ENCODE results near the gene NINL. TPM values are rescaled to one million over a fixed set of nuclear protein-coding genes. Genes with fewer than 3 reads are reported as not detected.
"Not testable (repeated sequence)": the region's sequence is repeated elsewhere in the genome, so short reads cannot be mapped to it uniquely, and the experiment has no call there.

NINL gene
- total and polyA plus RNA-seq, 2 of the 4 experiments (the other 2 are of a cell fraction) = 3.0 to 10.4 TPM

DNA sequence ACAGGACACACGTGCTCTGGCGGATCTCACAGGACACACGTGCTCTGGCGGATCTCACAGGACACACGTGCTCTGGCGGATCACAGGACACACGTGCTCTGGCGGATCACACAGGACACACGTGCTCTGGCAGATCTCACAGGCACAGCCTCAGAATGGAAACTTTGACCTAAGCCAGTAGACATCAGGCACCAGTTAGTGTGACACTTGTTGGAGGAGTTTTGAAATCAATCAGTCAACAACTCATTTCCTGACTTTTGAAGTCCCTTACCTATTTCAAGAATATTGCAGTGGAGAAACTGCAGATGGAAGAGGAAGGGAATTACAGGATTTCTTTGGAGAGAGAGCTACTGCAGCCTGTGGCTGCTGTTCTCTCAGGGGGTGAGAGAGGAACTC is 17.6 kb upstream of the NINL start:
- CTCF ChIA-PET; H3K18ac ChIP-seq (ENCODE audit: low read depth, low read length); H4K20me1 ChIP-seq (ENCODE audit: insufficient read depth, low read length): not testable (repeated sequence)

GRCh38 chr20:25602191-25602913 is 17.0 kb upstream of the NINL start:
- H3K4me1 ChIP-seq (ENCODE audit: control insufficient read depth, insufficient read depth, low read length); H3K27ac ChIP-seq (ENCODE audit: insufficient read depth, low read length); H4K8ac ChIP-seq (ENCODE audit: low read depth in 2 of 2, low read length in 2 of 2); H2AK9ac ChIP-seq (replicated peaks; ENCODE audit: low read depth, low read length, poor library complexity); H3K36me3 ChIP-seq (ENCODE audit: control insufficient read depth, insufficient read depth, low read length); H3K79me1 ChIP-seq (ENCODE audit: low read depth in 1 of 2, low read length in 2 of 2); H3K4me2 ChIP-seq (ENCODE audit: low read depth, low read length); CTCF ChIA-PET; H2BK120ac ChIP-seq (ENCODE audit: low read depth, low read length); H3K18ac ChIP-seq (ENCODE audit: low read depth, low read length); H4K5ac ChIP-seq (ENCODE audit: low read depth, low read length); H3K23ac ChIP-seq (ENCODE audit: low read depth, low read length); H2AK5ac ChIP-seq (ENCODE audit: low read depth, low read length); H3K14ac ChIP-seq (replicated peaks; ENCODE audit: low read depth, low read length); H2BK15ac ChIP-seq (ENCODE audit: low read depth, low read length); H3K9me3 ChIP-seq (ENCODE audit: control insufficient read depth, insufficient read depth, low read length); dilution Hi-C loops (cut with HindIII; ENCODE audit: low sequenced_read_pairs, unreplicated experiment); POLR2A ChIA-PET (ENCODE audit: unreplicated experiment); in situ Hi-C loops (cut with MboI; ENCODE audit: low sequenced_read_pairs); H3K4me3 ChIP-seq (ENCODE audit: insufficient read depth, low read depth, low read length); H2AFZ ChIP-seq (replicated peaks; ENCODE audit: low read length, poor library complexity); BruUV-seq (replicated peaks); ATAC-seq (ENCODE audit: low read depth); intact Hi-C loops (cut with micrococcal nuclease); H3K4ac ChIP-seq (ENCODE audit: low read depth, low read length); H3K27me3 ChIP-seq (ENCODE audit: control insufficient read depth, insufficient read depth, low read length); H4K91ac ChIP-seq (ENCODE audit: insufficient read depth, low read depth, low read length); H3K9ac ChIP-seq (ENCODE audit: low read depth, low read length); H3K9me1 ChIP-seq (ENCODE audit: insufficient read depth, low read length); H2BK20ac ChIP-seq (ENCODE audit: low read depth, low read length); H2BK5ac ChIP-seq (ENCODE audit: low read depth, low read length, poor library complexity, severe bottlenecking); DNase-seq; H4K20me1 ChIP-seq (ENCODE audit: insufficient read depth, low read length); H3K56ac ChIP-seq (ENCODE audit: extremely low read depth, insufficient read depth, low read length): not testable (repeated sequence)
- 100% methylated on average over 2 of the region's 39 CpGs; no CpG with 5 or more reads in 1 of the 2 experiments for WGBS, 2 experiments (ENCODE audit: extremely low coverage in 2 of 2, insufficient read length in 1 of 2)

More for the DNA sequence above, 17.6 kb upstream of the NINL start:
- H3K79me1 ChIP-seq (ENCODE audit: low read depth in 1 of 2, low read length in 2 of 2); H3K27ac ChIP-seq (ENCODE audit: insufficient read depth, low read length); H3K27me3 ChIP-seq (ENCODE audit: control insufficient read depth, insufficient read depth, low read length); H3K9me3 ChIP-seq (ENCODE audit: control insufficient read depth, insufficient read depth, low read length); H3K9me1 ChIP-seq (ENCODE audit: insufficient read depth, low read length); DNase-seq; H3K14ac ChIP-seq (replicated peaks; ENCODE audit: low read depth, low read length); H4K5ac ChIP-seq (ENCODE audit: low read depth, low read length); H2BK20ac ChIP-seq (ENCODE audit: low read depth, low read length); H2BK5ac ChIP-seq (ENCODE audit: low read depth, low read length, poor library complexity, severe bottlenecking); H2BK120ac ChIP-seq (ENCODE audit: low read depth, low read length); H3K36me3 ChIP-seq (ENCODE audit: control insufficient read depth, insufficient read depth, low read length); H2AK5ac ChIP-seq (ENCODE audit: low read depth, low read length); H3K4me2 ChIP-seq (ENCODE audit: low read depth, low read length); H4K91ac ChIP-seq (ENCODE audit: insufficient read depth, low read depth, low read length); in situ Hi-C loops (cut with MboI; ENCODE audit: low sequenced_read_pairs); intact Hi-C loops (cut with micrococcal nuclease); H2BK15ac ChIP-seq (ENCODE audit: low read depth, low read length); H3K56ac ChIP-seq (ENCODE audit: extremely low read depth, insufficient read depth, low read length); H3K4me1 ChIP-seq (ENCODE audit: control insufficient read depth, insufficient read depth, low read length); dilution Hi-C loops (cut with HindIII; ENCODE audit: low sequenced_read_pairs, unreplicated experiment); H2AFZ ChIP-seq (replicated peaks; ENCODE audit: low read length, poor library complexity); H4K8ac ChIP-seq (ENCODE audit: low read depth in 2 of 2, low read length in 2 of 2); H3K9ac ChIP-seq (ENCODE audit: low read depth, low read length); H3K23ac ChIP-seq (ENCODE audit: low read depth, low read length); POLR2A ChIA-PET (ENCODE audit: unreplicated experiment); ATAC-seq (ENCODE audit: low read depth); BruUV-seq (replicated peaks); H3K4me3 ChIP-seq (ENCODE audit: insufficient read depth, low read depth, low read length); H3K4ac ChIP-seq (ENCODE audit: low read depth, low read length); H2AK9ac ChIP-seq (replicated peaks; ENCODE audit: low read depth, low read length, poor library complexity): not testable (repeated sequence)
- WGBS, 2 experiments (ENCODE audit: extremely low coverage in 2 of 2, insufficient read length in 1 of 2) = no CpG with 5 or more reads among the region's 9 CpGs
